ENCODE measurements around the gene VEGFB.

The VEGFB gene

GRCh38 chr11:64232967-64233315 lies 1.4 kb upstream of the VEGFB start:
- H3K4me1 ChIP-seq (ENCODE audit: insufficient read depth, insufficient read length): peaks cover 25% of the 10 kb centered on the region
- no peak overlapping the region for H3K9ac ChIP-seq (ENCODE audit: insufficient read length, low read depth)

GRCh38 chr11:64234647-64235379 lies 429 bp downstream of the VEGFB start:
- TF ChIP-seq YY1 (IDR thresholded peaks at IDR 0.05; ENCODE audit: insufficient read depth, insufficient read length) (no peak), SUZ12 (IDR thresholded peaks at IDR 0.05; ENCODE audit: extremely low read depth, insufficient read depth, insufficient read length) (no peak), ZNF274 (IDR thresholded peaks at IDR 0.05; ENCODE audit: low read depth, low read length) (no peak)
- Histone ChIP-seq H3K4me3 (ENCODE audit: insufficient read length, low read depth) (peak overlapping the region; percentile 54), H3K36me3 (ENCODE audit: insufficient read depth, insufficient read length, low read length) (peaks cover 25% of the 10 kb centered on the region), H3K4me1 (ENCODE audit: insufficient read depth, insufficient read length) (peaks cover 19% of the 10 kb centered on the region), H3K27me3 (ENCODE audit: insufficient read depth, insufficient read length) (peaks cover 13% of the 10 kb centered on the region), H3K9me3 (ENCODE audit: insufficient read depth, low read length) (no peaks in the 10 kb centered on the region), H3K9ac (ENCODE audit: insufficient read length, low read depth) (peak overlapping the region; percentile 54)
- no peak for DNase-seq (ENCODE audit: low read depth, low spot score)

More at GRCh38 chr11:64232967-64233315, 1.4 kb upstream of the VEGFB start:
- peaks cover 18% of the 10 kb centered on the region for H3K36me3 ChIP-seq (ENCODE audit: insufficient read depth, insufficient read length, low read length)
- H3K27me3 ChIP-seq (ENCODE audit: insufficient read depth, insufficient read length): peaks cover 13% of the 10 kb centered on the region
- DNase-seq (ENCODE audit: low read depth, low spot score): no peak
- H3K4me3 ChIP-seq (ENCODE audit: insufficient read length, low read depth): no peak overlapping the region
- no peaks in the 10 kb centered on the region for H3K9me3 ChIP-seq (ENCODE audit: insufficient read depth, low read length)
- TF ChIP-seq ZNF274 (IDR thresholded peaks at IDR 0.05; ENCODE audit: low read depth, low read length) (no peak), SUZ12 (IDR thresholded peaks at IDR 0.05; ENCODE audit: extremely low read depth, insufficient read depth, insufficient read length) (no peak), YY1 (IDR thresholded peaks at IDR 0.05; ENCODE audit: insufficient read depth, insufficient read length) (no peak)

- Histone ChIP-seq H3K27me3 (ENCODE audit: insufficient read depth, insufficient read length) (peaks cover 13% of the 10 kb centered on the region), H3K4me1 (ENCODE audit: insufficient read depth, insufficient read length) (peaks cover 26% of the 10 kb centered on the region), H3K4me3 (ENCODE audit: insufficient read length, low read depth) (peak overlapping the region; percentile 54), H3K9ac (ENCODE audit: insufficient read length, low read depth) (peak overlapping the region; percentile 54), H3K36me3 (ENCODE audit: insufficient read depth, insufficient read length, low read length) (peaks cover 26% of the 10 kb centered on the region), H3K9me3 (ENCODE audit: insufficient read depth, low read length) (no peaks in the 10 kb centered on the region)
- TF ChIP-seq ZNF274 (IDR thresholded peaks at IDR 0.05; ENCODE audit: low read depth, low read length): no peak
- no peak for TF ChIP-seq YY1 (IDR thresholded peaks at IDR 0.05; ENCODE audit: insufficient read depth, insufficient read length)
- no peak for TF ChIP-seq SUZ12 (IDR thresholded peaks at IDR 0.05; ENCODE audit: extremely low read depth, insufficient read depth, insufficient read length)
- no peak for DNase-seq (ENCODE audit: low read depth, low spot score)
Observed at GRCh38 chr11:64235437-64236161, 1.2 kb downstream of the VEGFB start.

- peaks cover 27% of the 10 kb centered on the region for H3K36me3 ChIP-seq (ENCODE audit: insufficient read depth, insufficient read length, low read length)
- peaks cover 9% of the 10 kb centered on the region for H3K27me3 ChIP-seq (ENCODE audit: insufficient read depth, insufficient read length)
- TF ChIP-seq SUZ12 (IDR thresholded peaks at IDR 0.05; ENCODE audit: extremely low read depth, insufficient read depth, insufficient read length): no peak
- no peak for TF ChIP-seq ZNF274 (IDR thresholded peaks at IDR 0.05; ENCODE audit: low read depth, low read length)
- TF ChIP-seq YY1 (IDR thresholded peaks at IDR 0.05; ENCODE audit: insufficient read depth, insufficient read length): no peak
- H3K9ac ChIP-seq (ENCODE audit: insufficient read length, low read depth): no peak overlapping the region
- peaks cover 21% of the 10 kb centered on the region for H3K4me1 ChIP-seq (ENCODE audit: insufficient read depth, insufficient read length)
- no peak for DNase-seq (ENCODE audit: low read depth, low spot score)
- H3K9me3 ChIP-seq (ENCODE audit: insufficient read depth, low read length): no peaks in the 10 kb centered on the region
- no peak overlapping the region for H3K4me3 ChIP-seq (ENCODE audit: insufficient read length, low read depth)
Observed at GRCh38 chr11:64237484-64237951, 3.1 kb downstream of the VEGFB start.

- TF ChIP-seq ZNF274 (IDR thresholded peaks at IDR 0.05; ENCODE audit: low read depth, low read length): no peak
- TF ChIP-seq YY1 (IDR thresholded peaks at IDR 0.05; ENCODE audit: insufficient read depth, insufficient read length): no peak
- no peak for TF ChIP-seq SUZ12 (IDR thresholded peaks at IDR 0.05; ENCODE audit: extremely low read depth, insufficient read depth, insufficient read length)
- DNase-seq (ENCODE audit: low read depth, low spot score): no peak
- peaks cover 19% of the 10 kb centered on the region for H3K4me1 ChIP-seq (ENCODE audit: insufficient read depth, insufficient read length)
Observed at GRCh38 chr11:64238076-64238475, 3.7 kb downstream of the VEGFB start.

GRCh38 chr11:64238999-64239398 lies 4.6 kb downstream of the VEGFB start:
- peaks cover 28% of the 10 kb centered on the region for H3K4me1 ChIP-seq (ENCODE audit: insufficient read depth, insufficient read length)
- no peak overlapping the region for H3K4me3 ChIP-seq (ENCODE audit: insufficient read length, low read depth)
- DNase-seq (ENCODE audit: low read depth, low spot score): no peak
- H3K9me3 ChIP-seq (ENCODE audit: insufficient read depth, low read length): no peaks in the 10 kb centered on the region
- peaks cover 40% of the 10 kb centered on the region for H3K36me3 ChIP-seq (ENCODE audit: insufficient read depth, insufficient read length, low read length)
- TF ChIP-seq SUZ12 (IDR thresholded peaks at IDR 0.05; ENCODE audit: extremely low read depth, insufficient read depth, insufficient read length) (no peak), ZNF274 (IDR thresholded peaks at IDR 0.05; ENCODE audit: low read depth, low read length) (no peak), YY1 (IDR thresholded peaks at IDR 0.05; ENCODE audit: insufficient read depth, insufficient read length) (no peak)
- H3K9ac ChIP-seq (ENCODE audit: insufficient read length, low read depth): no peak overlapping the region
- no peaks in the 10 kb centered on the region for H3K27me3 ChIP-seq (ENCODE audit: insufficient read depth, insufficient read length)

More at GRCh38 chr11:64238076-64238475, 3.7 kb downstream of the VEGFB start:
- Histone ChIP-seq H3K9ac (ENCODE audit: insufficient read length, low read depth) (peak overlapping the region; percentile 11), H3K4me3 (ENCODE audit: insufficient read length, low read depth) (no peak overlapping the region), H3K36me3 (ENCODE audit: insufficient read depth, insufficient read length, low read length) (peaks cover 31% of the 10 kb centered on the region), H3K27me3 (ENCODE audit: insufficient read depth, insufficient read length) (peaks cover 4% of the 10 kb centered on the region), H3K9me3 (ENCODE audit: insufficient read depth, low read length) (no peaks in the 10 kb centered on the region)

Measured in NT2/D1 (cell line).